T-cell (primary cell): Measurements from ENCODE around the gene HOXD9. TPM values are rescaled to one million over a fixed set of nuclear protein-coding genes. Genes with fewer than 3 reads are reported as not detected.

Experiments used
- ATAC-seq, 4 experiments: fragments of 200-7000 bp in 3 of 4; fragments of 150-1000 bp in 1 of 4; cut with Tn5 transposase; replicated peaks in 1 of 4; 1 replicate in 3 of 4; 2 replicates in 1 of 4; pipeline ENCODE4 v1.10.0; 2021; ENCODE audit warnings: moderate library complexity in 3 of 4, mild to moderate bottlenecking in 2 of 4, moderate number of reproducible peaks in 1 of 4
- CTCF ChIA-PET, 2 donors: fragments of 300-600 bp; sonication (Branson Sonifier 250); formaldehyde crosslinking; loops; one replicate each; lab custom pipeline; 2022; ENCODE audit warnings: antibody characterized with exemption in 2 of 2; lab: Charles Lee
- POLR2A ChIA-PET, 2 donors: fragments of 300-600 bp; sonication (Branson Sonifier 250); formaldehyde crosslinking; loops; one replicate each; lab custom pipeline; 2022; ENCODE audit warnings: antibody characterized with exemption in 2 of 2; lab: Charles Lee
- DNase-seq, 35 experiments: peaks; one replicate each; pipeline versions ENCODE4 v3.0.0 to v3.0.0-alpha.2; 2013 to 2023
- H3K27ac ChIP-seq: one replicate; pipeline ENCODE4 v1.5.1; 2013; ENCODE audit warnings: low read length
- H3K27me3 ChIP-seq, 2 experiments: replicated peaks in 1 of 2; 1 replicate in 1 of 2; 2 replicates in 1 of 2; pipeline versions ENCODE4 v1.6.1 to v1.7.0; 2013; ENCODE audit warnings: low read length in 1 of 2, mixed read lengths in 1 of 2; ENCODE audit not compliant: control insufficient read depth in 2 of 2, insufficient read depth in 2 of 2; ENCODE audit errors: extremely low read depth in 1 of 2
- H3K36me3 ChIP-seq, 2 donors: 1 replicate in 1 of 2; 2 replicates in 1 of 2; pipeline versions ENCODE4 v1.6.1 to v1.7.0; 2013; ENCODE audit warnings: low read length in 1 of 2; ENCODE audit not compliant: control insufficient read depth in 2 of 2, insufficient read depth in 1 of 2; ENCODE audit errors: extremely low read depth in 1 of 2
- H3K4me1 ChIP-seq, 2 experiments: 1 replicate in 1 of 2; 2 replicates in 1 of 2; pipeline versions ENCODE4 v1.6.1 to v1.7.0; 2013; ENCODE audit warnings: low read length in 2 of 2, mixed read lengths in 1 of 2; ENCODE audit not compliant: insufficient read depth in 2 of 2, control insufficient read depth in 1 of 2; ENCODE audit errors: extremely low read depth in 1 of 2
- H3K4me3 ChIP-seq, 2 donors: 1 replicate in 1 of 2; 2 replicates in 1 of 2; pipeline versions ENCODE4 v1.5.1 to v1.7.0; 2013; ENCODE audit warnings: mild to moderate bottlenecking in 2 of 2, low read length in 1 of 2, moderate library complexity in 1 of 2; ENCODE audit not compliant: control insufficient read depth in 1 of 2; ENCODE audit errors: extremely low read depth in 1 of 2
- H3K9me3 ChIP-seq: 2 replicates; pipeline ENCODE4 v1.7.0; 2013
- H3K27ac Mint-ChIP-seq, 2 donors: one replicate each; pipeline ENCODE4 v1.8.0; 2020 to 2021; ENCODE audit warnings: mild to moderate bottlenecking in 2 of 2, mixed read lengths in 2 of 2
- H3K27me3 Mint-ChIP-seq, 2 donors: one replicate each; pipeline ENCODE4 v1.8.0; 2021 to 2022; ENCODE audit warnings: mixed read lengths in 2 of 2
- H3K36me3 Mint-ChIP-seq: one replicate; pipeline ENCODE4 v1.8.0; 2021; ENCODE audit warnings: mixed read lengths
- H3K4me1 Mint-ChIP-seq, 3 donors: one replicate each; pipeline ENCODE4 v1.8.0; 2020 to 2022; ENCODE audit warnings: mixed read lengths in 3 of 3, mild to moderate bottlenecking in 1 of 3
- H3K4me3 Mint-ChIP-seq, 3 donors: one replicate each; pipeline ENCODE4 v1.8.0; 2020 to 2022; ENCODE audit warnings: mild to moderate bottlenecking in 3 of 3, mixed read lengths in 3 of 3, moderate library complexity in 3 of 3
- H3K9me3 Mint-ChIP-seq, 3 donors: one replicate each; pipeline ENCODE4 v1.8.0; 2020 to 2022; ENCODE audit warnings: mixed read lengths in 3 of 3
- WGBS: methylation state at CpG from one replicate; pipeline ENCODE4 v1.1.5; 2013; ENCODE audit warnings: missing lambda C conversion rate; ENCODE audit not compliant: insufficient coverage; 5-methylcytosine and 5-hydroxymethylcytosine counted together
- total RNA-seq, 35 experiments: library from RNA in 6 of 35; stranded (reverse) in 6 of 35; fragments of 120-200 nt in 1 of 35; gene quantifications; one replicate each; pipeline versions ENCODE4 v1.2.1 to v1.2.4 and lab custom pipeline; 2013 to 2026

Gene HOXD9
- total RNA-seq, 5 donors from 2014 or later (not counting 1 experiment from before 2014, with no cell fraction given), result 0.13 to 0.15 TPM; not detected in 3

GRCh38 chr2:176127774-176128072 is 5.2 kb downstream of the HOXD9 start:
- DNase-seq (no peak), ATAC-seq (no peak)
- Mint-ChIP-seq H3K4me3 (peak overlapping the region in 1 of 3 donors; percentile 63), H3K36me3 (no peaks in the 10 kb centered on the region), H3K27ac (peak overlapping the region in 1 of 2 donors; percentile 81), H3K27me3 (peaks cover 77 to 79% of the 10 kb centered on the region in 2 donors), H3K4me1 (peaks cover 28 to 41% (median 37%) of the 10 kb centered on the region in 3 donors), H3K9me3 (no peaks in the 10 kb centered on the region)
- H3K27me3 ChIP-seq, result peaks cover 25 to 79% of the 10 kb centered on the region in 2 experiments
- H3K4me1 ChIP-seq, result peaks cover 6 to 40% of the 10 kb centered on the region in 2 experiments
- no peak overlapping the region for H3K27ac ChIP-seq
- H3K9me3 ChIP-seq, result no peaks in the 10 kb centered on the region
- H3K4me3 ChIP-seq, result no peak overlapping the region
- 71% methylated on average over 2 of the region's 4 CpGs for WGBS
- no peaks in the 10 kb centered on the region for H3K36me3 ChIP-seq
- POLR2A ChIA-PET, result interaction anchor here in 1 of 2 donors (0.5 kb wide), 1 partner anchor 1098 kb away, joined by 9 read pairs; no protein-coding TSS in a partner anchor
- CTCF ChIA-PET, result interaction anchor here (0.6 to 4.3 kb wide), 29 partner anchors 10 to 1382 kb away, joined by 3 to 64 read pairs (median 5); no protein-coding TSS in a partner anchor

- H3K27ac Mint-ChIP-seq, result peak overlapping the region in 1 of 2 donors; percentile 81
- H3K27me3 Mint-ChIP-seq, result peaks cover 81 to 85% of the 10 kb centered on the region in 2 donors
- peaks cover 28 to 80% of the 10 kb centered on the region in 2 experiments for H3K27me3 ChIP-seq
- no peaks in the 10 kb centered on the region for H3K9me3 ChIP-seq
- H3K4me1 Mint-ChIP-seq, result peaks cover 28 to 43% (median 40%) of the 10 kb centered on the region in 3 donors
- DNase-seq, result peak in 1 of 35 experiments; percentile 12
- H3K4me1 ChIP-seq, result peaks cover 6 to 35% of the 10 kb centered on the region in 2 experiments
- H3K36me3 Mint-ChIP-seq, result no peaks in the 10 kb centered on the region
- 10% methylated on average over 31 of the region's 49 CpGs for WGBS
- no peak overlapping the region for H3K4me3 ChIP-seq
- ChIA-PET CTCF (interaction anchor here (0.6 to 4.3 kb wide), 18 partner anchors 19 to 1381 kb away, joined by 3 to 64 read pairs (median 5); no protein-coding TSS in a partner anchor), POLR2A (no interaction called here)
- peak overlapping the region in 2 of 3 donors; percentile 37 to 63 for H3K4me3 Mint-ChIP-seq
- H3K36me3 ChIP-seq, result no peaks in the 10 kb centered on the region
- H3K27ac ChIP-seq, result no peak overlapping the region
- H3K9me3 Mint-ChIP-seq, result no peaks in the 10 kb centered on the region
- ATAC-seq, result no peak
Observed at GRCh38 chr2:176128172-176128981, 5.9 kb downstream of the HOXD9 start.

GRCh38 chr2:176128982-176129796 is 6.7 kb downstream of the HOXD9 start, which contains the start of gene HOXD8:
HOXD8 (plus strand) TSS chr2:176129705; CDS start chr2:176130367, 662 bp downstream.
- H3K4me3 ChIP-seq, result peak within 1 kb of the TSS in 1 of 2 donors; percentile 29
- DNase-seq (peak in 1 of 35 experiments; percentile 11), ATAC-seq (peak in 2 of 4 experiments; percentile 14 to 15)
- H3K27me3 ChIP-seq, result peaks cover 36 to 79% of the 10 kb centered on the region in 2 experiments
- H3K9me3 Mint-ChIP-seq, result no peaks in the 10 kb centered on the region
- H3K27me3 Mint-ChIP-seq, result peaks cover 81 to 85% of the 10 kb centered on the region in 2 donors
- H3K36me3 ChIP-seq, result no peaks in the 10 kb centered on the region
- peaks cover 23 to 43% (median 34%) of the 10 kb centered on the region in 3 donors for H3K4me1 Mint-ChIP-seq
- CTCF ChIA-PET, result interaction anchor here in 1 of 2 donors (3.1 to 4.3 kb wide), 2 partner anchors 326 to 425 kb away, joined by 21 to 64 read pairs; no protein-coding TSS in a partner anchor
- no peak within 1 kb of the TSS for H3K27ac ChIP-seq
- POLR2A ChIA-PET, result no interaction called here
- H3K36me3 Mint-ChIP-seq, result no peaks in the 10 kb centered on the region
- peak within 1 kb of the TSS; percentile 34 to 77 (median 43) for H3K4me3 Mint-ChIP-seq
- H3K27ac Mint-ChIP-seq, result peak within 1 kb of the TSS in 1 of 2 donors; percentile 65
- no peaks in the 10 kb centered on the region for H3K9me3 ChIP-seq
- H3K4me1 ChIP-seq, result peaks cover 6 to 30% of the 10 kb centered on the region in 2 experiments
- WGBS, result 7% methylated on average over 34 of the region's 64 CpGs

GRCh38 chr2:176129813-176130146 is 7.3 kb downstream of the HOXD9 start:
- Histone ChIP-seq H3K4me1 (peaks cover 6 to 30% of the 10 kb centered on the region in 2 experiments), H3K27me3 (peaks cover 39 to 75% of the 10 kb centered on the region in 2 experiments), H3K27ac (no peak overlapping the region), H3K36me3 (no peaks in the 10 kb centered on the region), H3K9me3 (no peaks in the 10 kb centered on the region), H3K4me3 (peak overlapping the region in 1 of 2 donors; percentile 29)
- peaks cover 23 to 43% (median 34%) of the 10 kb centered on the region in 3 donors for H3K4me1 Mint-ChIP-seq
- ChIA-PET CTCF (interaction anchor here in 1 of 2 donors (1.2 kb wide), 1 partner anchor 1019 kb away, joined by 3 read pairs; no protein-coding TSS in a partner anchor), POLR2A (no interaction called here)
- no peaks in the 10 kb centered on the region for H3K9me3 Mint-ChIP-seq
- no peak overlapping the region for H3K27ac Mint-ChIP-seq
- ATAC-seq (peak in 1 of 4 experiments; percentile 17), DNase-seq (no peak)
- 6% methylated on average over 39 of the region's 43 CpGs for WGBS
- peaks cover 81 to 85% of the 10 kb centered on the region in 2 donors for H3K27me3 Mint-ChIP-seq
- H3K4me3 Mint-ChIP-seq, result peak overlapping the region in 1 of 3 donors; percentile 63
- no peaks in the 10 kb centered on the region for H3K36me3 Mint-ChIP-seq

- Histone ChIP-seq H3K4me1 (peaks cover 6 to 30% of the 10 kb centered on the region in 2 experiments), H3K4me3 (peak overlapping the region in 1 of 2 donors; percentile 51), H3K27ac (no peak overlapping the region), H3K36me3 (no peaks in the 10 kb centered on the region), H3K9me3 (no peaks in the 10 kb centered on the region), H3K27me3 (peaks cover 43 to 75% of the 10 kb centered on the region in 2 experiments)
- Mint-ChIP-seq H3K4me3 (peak overlapping the region; percentile 58 to 77 (median 66)), H3K4me1 (peaks cover 24 to 46% (median 38%) of the 10 kb centered on the region in 3 donors), H3K27ac (no peak overlapping the region), H3K36me3 (no peaks in the 10 kb centered on the region), H3K9me3 (no peaks in the 10 kb centered on the region), H3K27me3 (peaks cover 81 to 85% of the 10 kb centered on the region in 2 donors)
- ChIA-PET POLR2A (interaction anchor here in 1 of 2 donors (0.8 kb wide), 1 partner anchor 36 kb away, joined by 3 read pairs; no protein-coding TSS in a partner anchor), CTCF (interaction anchor here (0.9 to 2.2 kb wide), 6 partner anchors 9 to 1019 kb away, joined by 3 to 6 read pairs (median 4); no protein-coding TSS in a partner anchor)
- ATAC-seq (peak; percentile 36 to 56 (median 48)), DNase-seq (peak in 4 of 35 experiments; percentile 13 to 46 (median 23))
- 3% methylated on average over 97 of the region's 100 CpGs for WGBS
Observed at GRCh38 chr2:176130147-176130956, 7.8 kb downstream of the HOXD9 start.
